H1 (cell line): ENCODE results near the gene ADAMTS8.

Source experiments
- CHD1 ChIP-seq: IDR thresholded peaks from 2 replicates; pipeline ENCODE4 v1.6.1; 2012; ENCODE audit warnings: low read depth, low read length, improper control_type of control experiment
- CTCF ChIP-seq, 3 experiments: IDR thresholded peaks; 1 replicate in 2 of 3; 2 replicates in 1 of 3; pipeline versions ENCODE4 v1.5.1 to v1.6.1; 2011; ENCODE audit warnings: low read length in 3 of 3, mild to moderate bottlenecking in 3 of 3, inconsistent platforms in 2 of 3, low read depth in 1 of 3, moderate library complexity in 1 of 3; ENCODE audit not compliant: insufficient read depth in 1 of 3; ENCODE audit errors: control extremely low read depth in 1 of 3
- EZH2 ChIP-seq: fragments of 200-600 bp; sonication (generic); IDR thresholded peaks from 2 replicates; pipeline ENCODE4 v1.7.1; 2012; ENCODE audit warnings: low read depth, mild to moderate bottlenecking, moderate library complexity, low read length, inconsistent platforms; ENCODE audit not compliant: severe bottlenecking

- TF ChIP-seq CHD1 (no peak), EZH2 (no peak), CTCF (IDR thresholded peaks at IDR 0.05; ENCODE audit: control extremely low read depth in 1 of 3, insufficient read depth in 1 of 3, low read depth in 1 of 3, low read length in 3 of 3) (no peak)
Measured at GRCh38 chr11:130416530-130416882, 11.9 kb downstream of the ADAMTS8 start.
